ENCODE results near the gene VPS29. TPM values are rescaled to one million over a fixed set of nuclear protein-coding genes. Genes with fewer than 3 reads are reported as not detected.

The VPS29 gene
- total and polyA plus RNA-seq, 2 of the 8 experiments (the other 6 are each of a cell fraction or from before 2014, with no cell fraction given), result 59.0 to 74.6 TPM

- TF ChIP-seq ATF3 (IDR thresholded peaks at IDR 0.05; ENCODE audit: insufficient read depth, low read depth, low read length), result no peak
- TF ChIP-seq SAP30 (IDR thresholded peaks at IDR 0.05; ENCODE audit: insufficient read depth, insufficient replicate concordance, low read length), result no peak
- no peak for TF ChIP-seq CTBP2 (IDR thresholded peaks at IDR 0.05; ENCODE audit: borderline replicate concordance, insufficient read depth, insufficient read length, low read length)
- no peak for TF ChIP-seq EP300 (IDR thresholded peaks at IDR 0.05; ENCODE audit: borderline replicate concordance in 1 of 2, low read depth in 2 of 2, low read length in 2 of 2)
These were observed 26.5 kb downstream of the VPS29 start (continued) for GRCh38 chr12:110475426-110475825.
